WTC11 (cell line): ENCODE measurements around the gene MXRA8. TPM values are rescaled to one million over a fixed set of nuclear protein-coding genes. Genes with fewer than 3 reads are reported as not detected.

Source experiments
- ATAC-seq: fragments of 200-7000 bp; cut with Tn5 transposase; 2 replicates; pipeline ENCODE4 v1.10.0; 2021; ENCODE audit warnings: mild to moderate bottlenecking, moderate library complexity
- CTCF ChIA-PET: fragments of 300-600 bp; sonication (Branson Sonifier 250); formaldehyde crosslinking; loops from one replicate; lab custom pipeline; 2021; ENCODE audit warnings: antibody characterized with exemption; lab: Charles Lee
- POLR2A ChIA-PET: fragments of 350-600 bp; sonication (Branson Sonifier 250); formaldehyde crosslinking; loops from one replicate; lab custom pipeline; 2021; ENCODE audit warnings: antibody characterized with exemption; lab: Charles Lee
- DNase-seq: peaks from one replicate; pipeline ENCODE4 v3.0.0; 2021; ENCODE audit warnings: low spot score
- H3K27ac Mint-ChIP-seq: 2 replicates; pipeline ENCODE4 v1.8.0; 2021; ENCODE audit warnings: mixed read lengths
- H3K27me3 Mint-ChIP-seq: 2 replicates; pipeline ENCODE4 v1.8.0; 2021; ENCODE audit warnings: low read depth, mild to moderate bottlenecking, moderate library complexity, mixed read lengths
- H3K36me3 Mint-ChIP-seq: 2 replicates; pipeline ENCODE4 v1.8.0; 2021; ENCODE audit warnings: mixed read lengths
- H3K4me1 Mint-ChIP-seq: 2 replicates; pipeline ENCODE4 v1.8.0; 2022; ENCODE audit warnings: mixed read lengths
- H3K4me3 Mint-ChIP-seq: 2 replicates; pipeline ENCODE4 v1.8.0; 2021; ENCODE audit warnings: mild to moderate bottlenecking, moderate library complexity, mixed read lengths
- H3K9me3 Mint-ChIP-seq: 2 replicates; pipeline ENCODE4 v1.8.0; 2021; ENCODE audit warnings: mixed read lengths
- AR ChIP-seq: fragments of 250-450 bp; sonication (Bioruptor Pico); IDR thresholded peaks from 2 replicates; pipeline ENCODE4 v1.9.0; 2021; ENCODE audit warnings: mild to moderate bottlenecking
- CBFB ChIP-seq: sonication (generic); formaldehyde crosslinking; IDR thresholded peaks from 2 replicates; pipeline ENCODE4 v1.8.1; 2022; ENCODE audit warnings: mild to moderate bottlenecking, low read depth, missing genetic modification reagents
- CTCF ChIP-seq: fragments of 200-600 bp; IDR thresholded peaks from 2 replicates; pipeline ENCODE4 v1.8.0; 2022; ENCODE audit warnings: antibody characterized with exemption
- ELF4 ChIP-seq: sonication (generic); formaldehyde crosslinking; IDR thresholded peaks from 2 replicates; pipeline ENCODE4 v1.8.1; 2022; ENCODE audit warnings: low read depth, mild to moderate bottlenecking, moderate library complexity, missing genetic modification reagents
- FOXK1 ChIP-seq: sonication (generic); formaldehyde crosslinking; IDR thresholded peaks from 2 replicates; pipeline ENCODE4 v1.8.0; 2022; ENCODE audit warnings: mild to moderate bottlenecking, moderate library complexity, missing genetic modification reagents
- GABPB1 ChIP-seq: sonication (generic); formaldehyde crosslinking; IDR thresholded peaks from 2 replicates; pipeline ENCODE4 v1.8.1; 2023; ENCODE audit warnings: mild to moderate bottlenecking, missing genetic modification reagents
- GRHL2 ChIP-seq: fragments of 250-450 bp; sonication (Bioruptor Pico); IDR thresholded peaks from 2 replicates; pipeline ENCODE4 v1.8.0; 2022; ENCODE audit warnings: mild to moderate bottlenecking, moderate library complexity; ENCODE audit not compliant: insufficient replicate concordance, severe bottlenecking
- IRF2 ChIP-seq: sonication (generic); formaldehyde crosslinking; IDR thresholded peaks from 2 replicates; pipeline ENCODE4 v1.8.0; 2022; ENCODE audit warnings: low read depth, missing genetic modification reagents, borderline replicate concordance
- NFATC4 ChIP-seq: fragments of 250-450 bp; sonication (Bioruptor Pico); IDR thresholded peaks from 2 replicates; pipeline ENCODE4 v1.9.0; 2021; ENCODE audit warnings: mild to moderate bottlenecking
- NFE2L1 ChIP-seq: sonication (generic); formaldehyde crosslinking; IDR thresholded peaks from 2 replicates; pipeline ENCODE4 v1.8.1; 2023; ENCODE audit warnings: missing genetic modification reagents
- NFYB ChIP-seq: sonication (generic); formaldehyde crosslinking; conservative IDR thresholded peaks from 2 replicates; pipeline ENCODE4 v1.8.0; 2022; ENCODE audit warnings: low read depth, missing genetic modification reagents
- NR2C2 ChIP-seq: sonication (generic); formaldehyde crosslinking; IDR thresholded peaks from 2 replicates; pipeline ENCODE4 v1.8.0; 2022; ENCODE audit warnings: mild to moderate bottlenecking, missing genetic modification reagents
- SOX15 ChIP-seq: fragments of 250-450 bp; sonication (Bioruptor Pico); IDR thresholded peaks from 2 replicates; pipeline ENCODE4 v1.9.0; 2021; ENCODE audit warnings: mild to moderate bottlenecking
- TEAD1 ChIP-seq: sonication (generic); formaldehyde crosslinking; IDR thresholded peaks from 2 replicates; pipeline ENCODE4 v1.8.0; 2022; ENCODE audit warnings: mild to moderate bottlenecking, missing genetic modification reagents
- TEAD4 ChIP-seq: sonication (generic); formaldehyde crosslinking; IDR thresholded peaks from 2 replicates; pipeline ENCODE4 v1.8.0; 2022; ENCODE audit warnings: mild to moderate bottlenecking, missing genetic modification reagents
- USF2 ChIP-seq: sonication (generic); formaldehyde crosslinking; IDR thresholded peaks from 2 replicates; pipeline ENCODE4 v1.8.1; 2023; ENCODE audit warnings: mild to moderate bottlenecking, missing genetic modification reagents, moderate library complexity
- ZBTB21 ChIP-seq: sonication (generic); formaldehyde crosslinking; IDR thresholded peaks from 2 replicates; pipeline ENCODE4 v1.8.1; 2023; ENCODE audit warnings: mild to moderate bottlenecking, missing genetic modification reagents, borderline replicate concordance
- ZNF138 ChIP-seq: sonication (generic); formaldehyde crosslinking; conservative IDR thresholded peaks from 2 replicates; pipeline ENCODE4 v1.8.1; 2022; ENCODE audit warnings: mild to moderate bottlenecking, moderate library complexity, missing genetic modification reagents
- ZNF263 ChIP-seq: sonication (generic); formaldehyde crosslinking; IDR thresholded peaks from 2 replicates; pipeline ENCODE4 v1.8.1; 2022; ENCODE audit warnings: low read depth, mild to moderate bottlenecking, moderate library complexity, missing genetic modification reagents
- ZNF396 ChIP-seq: fragments of 250-450 bp; sonication (Bioruptor Pico); IDR thresholded peaks from 2 replicates; pipeline ENCODE4 v1.8.0; 2021; ENCODE audit warnings: mild to moderate bottlenecking, moderate library complexity, borderline replicate concordance
- ZNF416 ChIP-seq: fragments of 250-450 bp; sonication (Bioruptor Pico); IDR thresholded peaks from 2 replicates; pipeline ENCODE4 v1.9.0; 2021; ENCODE audit warnings: mild to moderate bottlenecking, inconsistent platforms
- ZNF532 ChIP-seq: fragments of 250-450 bp; sonication (Bioruptor Pico); IDR thresholded peaks from 2 replicates; pipeline ENCODE4 v1.9.0; 2021; ENCODE audit warnings: mild to moderate bottlenecking, borderline replicate concordance
- ZSCAN18 ChIP-seq: fragments of 250-450 bp; sonication (Bioruptor Pico); IDR thresholded peaks from 2 replicates; pipeline ENCODE4 v2.1.2; 2022; ENCODE audit warnings: mild to moderate bottlenecking, moderate library complexity
- total RNA-seq: library from RNA; stranded (reverse); gene quantifications from 3 replicates; pipeline ENCODE4 v1.2.3, GENCODE V29; 2021

The MXRA8 gene
- total RNA-seq, 1 experiment from 2014 or later, result 6.7 TPM

GRCh38 chr1:1354271-1355247 is 3.8 kb downstream of the MXRA8 start:
- Mint-ChIP-seq H3K27ac (no peak overlapping the region), H3K4me1 (peaks cover 29% of the 10 kb centered on the region), H3K27me3 (peaks cover 17% of the 10 kb centered on the region), H3K36me3 (no peaks in the 10 kb centered on the region), H3K4me3 (peak overlapping the region; percentile 73), H3K9me3 (no peaks in the 10 kb centered on the region)
- ChIA-PET CTCF (interaction anchor here (0.6 to 1.5 kb wide), 11 partner anchors 9 to 150 kb away, joined by 3 to 6 read pairs (median 3); partner anchors contain the start of gene AURKAIP1), POLR2A (interaction anchor here (0.6 to 1.1 kb wide), 5 partner anchors 17 to 484 kb away, joined by 3 to 5 read pairs (median 4); no protein-coding TSS in a partner anchor)
- ATAC-seq, result no peak
- DNase-seq, result no peak
- TF ChIP-seq CBFB, result no peak
- 0 out of 2 replicates have a peak, but pooled peaks have one; percentile 41 for TF ChIP-seq AR (CRISPR knock-in tag)
- no peak for TF ChIP-seq TEAD1 (CRISPR knock-in tag)
- TF ChIP-seq NFYB (CRISPR knock-in tag), result 0 out of 2 replicates have a peak, but pooled peaks have one; percentile 27
- no peak for TF ChIP-seq IRF2 (CRISPR knock-in tag)
- TF ChIP-seq ELF4 (CRISPR knock-in tag), result no peak
- TF ChIP-seq CTCF, result no peak
- TF ChIP-seq ZNF263 (CRISPR knock-in tag), result no peak
- no peak for TF ChIP-seq ZNF138 (CRISPR knock-in tag)
- no peak for TF ChIP-seq ZNF532 (CRISPR knock-in tag)
- no peak for TF ChIP-seq NFATC4
- TF ChIP-seq ZBTB21 (CRISPR knock-in tag), result no peak
- TF ChIP-seq NFE2L1 (CRISPR knock-in tag), result no peak
- 0 out of 2 replicates have a peak, but pooled peaks have one; percentile 19 for TF ChIP-seq ZSCAN18 (CRISPR knock-in tag)
- 0 out of 2 replicates have a peak, but pooled peaks have one; percentile 9 for TF ChIP-seq USF2 (CRISPR knock-in tag)
- TF ChIP-seq ZNF416 (CRISPR knock-in tag), result no peak
- TF ChIP-seq NR2C2 (CRISPR knock-in tag), result no peak
- no peak for TF ChIP-seq SOX15 (CRISPR knock-in tag)
- no peak for TF ChIP-seq ZNF396 (CRISPR knock-in tag)
- no peak for TF ChIP-seq TEAD4 (CRISPR knock-in tag)
- no peak for TF ChIP-seq FOXK1 (CRISPR knock-in tag)
- TF ChIP-seq GRHL2 (CRISPR knock-in tag), result no peak
- no peak for TF ChIP-seq GABPB1 (CRISPR knock-in tag)
